GM21576 (cell line): ENCODE measurements around the gene RASGRP4.
"Not testable (repeated sequence)": the region's sequence is repeated elsewhere in the genome, so short reads cannot be mapped to it uniquely, and the experiment has no call there.

Experiments
- ATAC-seq: cut with Tn5 transposase; IDR thresholded peaks from one replicate; pipeline ENCODE4 v1.9.1; 2021; ENCODE audit warnings: mild to moderate bottlenecking, moderate library complexity; ENCODE audit not compliant: unreplicated experiment

The RASGRP4 gene

DNA sequence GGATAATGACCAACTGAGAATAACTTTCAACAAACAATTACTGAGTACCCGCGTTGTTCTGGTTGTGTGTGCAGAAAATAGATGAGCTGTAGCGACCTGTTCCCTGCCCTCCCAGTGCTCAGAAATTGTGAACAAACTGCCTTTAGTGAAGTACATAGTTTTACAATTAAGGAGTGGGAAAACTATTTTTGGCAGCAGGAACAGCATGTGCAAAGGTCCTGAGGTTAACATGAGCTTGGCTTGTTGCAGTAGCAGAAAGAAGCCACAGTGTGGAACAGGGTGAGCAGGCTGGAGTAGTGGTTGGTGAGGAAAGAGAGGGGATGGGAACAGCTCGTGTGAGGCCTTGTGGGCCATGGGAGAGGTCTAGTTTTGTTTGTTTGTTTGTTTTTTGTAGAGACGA is 23.5 kb upstream of the RASGRP4 start:
- no peak for ATAC-seq

DNA sequence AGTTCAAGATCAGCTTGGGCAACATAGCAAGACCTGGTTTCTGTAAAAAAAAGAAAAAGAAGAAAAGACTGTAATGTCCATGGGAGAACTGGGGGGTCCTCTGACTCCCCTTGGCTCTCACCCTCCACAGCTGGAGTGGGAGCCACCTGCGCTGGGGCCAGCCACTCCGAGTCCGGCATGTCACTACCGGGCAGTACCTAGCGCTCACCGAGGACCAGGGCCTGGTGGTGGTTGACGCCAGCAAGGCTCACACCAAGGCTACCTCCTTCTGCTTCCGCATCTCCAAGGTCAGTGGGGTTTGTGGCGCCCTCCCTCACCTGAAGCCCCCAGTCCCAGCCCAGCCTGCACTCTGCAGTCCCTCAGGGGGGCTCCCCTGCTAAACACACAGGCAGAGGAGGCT is 22.2 kb upstream of the RASGRP4 start:
- ATAC-seq = no peak

DNA sequence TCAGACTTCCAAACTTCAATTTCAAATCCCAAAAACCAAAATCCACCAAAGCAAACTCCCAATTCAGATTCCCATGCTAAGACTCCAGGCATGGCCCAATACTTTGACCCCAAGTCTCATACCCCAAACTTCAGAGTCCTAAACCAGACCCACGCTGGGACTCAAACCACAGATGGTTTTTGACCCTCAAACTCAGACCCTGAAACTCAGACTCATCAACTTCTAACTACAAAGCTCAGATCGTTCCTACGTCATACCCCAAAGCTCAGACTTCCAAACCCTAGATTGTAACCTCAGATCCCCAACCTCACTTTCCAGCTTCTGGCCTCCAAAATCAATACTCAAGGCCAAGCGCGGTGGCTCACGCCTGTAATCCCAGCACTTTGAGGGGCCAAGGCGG is 19.3 kb upstream of the RASGRP4 start:
- no peak for ATAC-seq

DNA sequence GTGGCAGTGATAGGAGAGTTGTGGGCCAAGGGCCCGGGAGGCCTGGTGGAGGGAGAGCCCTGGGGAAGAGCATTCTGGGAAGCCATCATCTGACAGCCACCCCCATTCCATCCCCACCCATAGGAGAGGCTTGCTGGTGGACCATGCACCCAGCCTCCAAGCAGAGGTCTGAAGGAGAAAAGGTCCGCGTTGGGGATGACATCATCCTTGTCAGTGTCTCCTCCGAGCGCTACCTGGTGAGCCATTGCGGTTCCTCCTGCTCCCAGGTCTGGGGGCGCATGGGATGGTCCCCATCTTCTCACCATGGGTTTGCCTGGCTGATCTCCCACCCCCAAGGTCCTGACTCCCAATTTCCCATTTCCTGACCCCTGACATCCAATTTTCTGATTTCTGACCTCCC is 18.0 kb upstream of the RASGRP4 start:
- ATAC-seq = no peak

DNA sequence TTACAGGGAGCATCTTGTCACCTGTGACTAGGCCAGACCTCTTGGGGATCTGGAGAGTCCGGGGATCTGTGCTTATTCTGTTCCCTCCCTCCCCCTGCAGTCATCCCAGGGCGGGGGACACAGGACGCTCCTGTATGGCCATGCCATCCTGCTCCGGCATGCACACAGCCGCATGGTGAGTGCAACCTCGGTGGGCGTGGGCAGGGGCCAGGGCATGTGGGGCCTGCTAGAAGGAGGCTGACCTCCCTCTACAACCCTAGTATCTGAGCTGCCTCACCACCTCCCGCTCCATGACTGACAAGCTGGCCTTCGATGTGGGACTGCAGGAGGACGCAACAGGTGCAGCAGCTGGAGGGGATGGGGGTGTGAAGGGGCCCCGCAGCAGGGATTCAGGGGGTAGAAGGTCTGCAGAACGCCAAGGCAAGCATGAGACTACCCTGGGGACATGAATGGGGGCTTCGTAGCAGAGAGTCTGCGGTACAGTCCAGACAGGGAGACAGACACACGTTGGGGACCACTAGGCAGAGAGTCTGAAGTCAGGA is 17.5 kb upstream of the RASGRP4 start:
- ATAC-seq = no peak

DNA sequence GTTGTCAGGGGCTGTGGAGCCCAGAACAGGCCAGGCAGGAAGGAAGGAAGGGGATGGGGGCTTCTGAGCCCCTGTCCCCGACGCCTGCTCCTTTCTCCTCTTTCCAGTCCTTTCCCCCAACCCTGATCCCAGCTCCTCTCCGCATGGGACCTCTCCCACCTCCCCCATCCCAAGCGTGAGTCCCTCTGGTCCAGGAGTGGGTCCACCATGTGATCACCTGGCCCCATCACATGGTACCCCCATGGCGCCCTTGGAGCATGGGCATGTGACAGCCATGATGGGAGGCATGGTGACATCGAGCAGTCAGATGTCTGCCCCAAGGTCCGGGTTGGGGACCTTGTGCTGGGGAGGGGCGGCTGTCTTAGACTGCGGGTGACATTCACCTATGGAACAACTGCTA is 16.7 kb upstream of the RASGRP4 start:
- no peak for ATAC-seq

DNA sequence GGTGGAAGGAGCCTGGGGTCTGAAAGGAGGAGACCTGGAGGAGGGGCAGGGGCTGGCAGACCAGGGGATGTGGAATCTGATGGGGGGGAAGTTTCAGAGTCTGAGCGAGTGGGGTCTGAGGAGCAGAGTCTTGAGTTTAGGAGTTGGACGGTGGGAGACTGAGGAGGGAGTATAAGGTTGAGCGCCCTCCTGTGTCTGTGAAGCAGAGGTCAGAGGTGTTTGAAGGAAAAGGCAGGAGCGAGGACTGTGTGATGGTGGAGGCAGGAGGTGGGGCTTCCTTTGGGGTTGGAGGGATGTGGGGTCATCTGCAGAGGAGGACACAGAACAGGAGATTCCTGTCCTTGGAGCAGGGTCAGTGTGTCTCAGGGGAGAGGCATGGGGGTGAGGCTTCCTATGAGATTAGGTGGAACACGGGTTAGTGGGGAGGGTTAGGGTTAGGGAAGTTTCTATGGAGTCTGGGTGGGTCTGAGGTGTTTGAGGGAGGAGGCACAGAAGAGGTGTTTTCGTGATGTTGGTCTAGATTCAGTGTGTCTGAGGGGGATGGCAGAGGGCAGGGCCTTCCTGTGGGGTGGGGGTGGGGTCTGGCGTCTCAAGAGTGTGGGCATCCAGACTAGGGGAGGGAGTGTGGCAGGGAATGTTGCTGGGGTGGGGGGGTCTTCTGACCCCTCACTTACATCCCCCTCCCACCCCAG is 15.8 kb upstream of the RASGRP4 start:
- ATAC-seq = no peak

DNA sequence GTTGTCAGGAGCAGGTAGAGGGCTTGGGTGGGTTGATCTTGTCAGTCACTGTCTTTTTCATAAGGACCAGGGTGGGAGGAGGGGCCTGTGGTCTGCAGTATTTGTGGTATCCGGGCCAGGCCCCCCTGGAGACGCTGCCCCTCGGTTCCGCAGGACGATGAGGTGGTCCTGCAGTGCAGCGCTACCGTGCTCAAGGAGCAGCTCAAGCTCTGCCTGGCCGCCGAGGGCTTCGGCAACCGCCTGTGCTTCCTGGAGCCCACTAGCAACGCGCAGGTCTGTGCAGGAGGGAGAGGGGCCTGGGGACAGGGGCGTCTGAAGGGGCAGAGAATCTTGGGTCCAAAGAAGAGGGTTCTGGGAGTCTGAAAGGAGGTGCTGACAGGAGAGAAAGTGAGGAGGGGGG is 14.6 kb upstream of the RASGRP4 start:
- no peak for ATAC-seq

DNA sequence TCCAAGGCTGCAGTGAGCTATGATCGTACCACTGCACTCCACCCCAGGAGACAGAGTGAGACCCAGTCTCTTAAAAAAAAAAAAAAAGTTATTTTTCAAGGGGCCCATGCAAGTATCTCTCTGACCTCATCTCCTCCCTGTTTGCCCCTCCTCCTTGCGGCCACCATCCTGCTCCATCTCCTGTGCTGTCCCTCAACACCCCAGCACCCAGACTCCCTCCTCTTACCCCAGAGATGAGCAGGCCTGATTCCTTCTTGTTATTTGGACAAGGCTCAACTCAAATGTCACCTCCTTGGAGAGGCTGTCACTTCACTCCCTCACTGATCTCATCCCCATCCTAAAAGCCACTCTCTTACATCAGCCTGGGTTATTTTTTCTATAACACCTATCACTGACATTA is 11.9 kb upstream of the RASGRP4 start:
- no peak for ATAC-seq

DNA sequence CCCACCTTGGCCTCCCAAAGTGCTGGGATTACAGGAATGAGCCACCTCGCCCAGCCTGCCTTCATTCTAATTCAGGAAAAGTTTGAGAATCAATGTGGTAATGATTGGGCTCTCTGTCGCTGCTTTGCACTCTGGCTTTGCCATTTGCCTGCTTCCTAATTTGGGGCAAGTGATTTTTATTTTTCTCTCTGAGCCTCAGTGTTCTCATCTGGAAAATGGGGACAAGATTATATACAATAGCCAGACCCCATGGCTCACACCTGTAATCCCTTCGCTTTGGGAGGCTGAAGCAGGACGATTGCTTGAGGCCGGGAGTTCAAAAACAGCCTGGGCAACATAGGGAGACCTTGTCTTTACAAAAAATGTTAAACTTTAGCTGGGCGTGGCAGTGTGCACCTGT is 11.3 kb upstream of the RASGRP4 start:
- ATAC-seq = no peak

DNA sequence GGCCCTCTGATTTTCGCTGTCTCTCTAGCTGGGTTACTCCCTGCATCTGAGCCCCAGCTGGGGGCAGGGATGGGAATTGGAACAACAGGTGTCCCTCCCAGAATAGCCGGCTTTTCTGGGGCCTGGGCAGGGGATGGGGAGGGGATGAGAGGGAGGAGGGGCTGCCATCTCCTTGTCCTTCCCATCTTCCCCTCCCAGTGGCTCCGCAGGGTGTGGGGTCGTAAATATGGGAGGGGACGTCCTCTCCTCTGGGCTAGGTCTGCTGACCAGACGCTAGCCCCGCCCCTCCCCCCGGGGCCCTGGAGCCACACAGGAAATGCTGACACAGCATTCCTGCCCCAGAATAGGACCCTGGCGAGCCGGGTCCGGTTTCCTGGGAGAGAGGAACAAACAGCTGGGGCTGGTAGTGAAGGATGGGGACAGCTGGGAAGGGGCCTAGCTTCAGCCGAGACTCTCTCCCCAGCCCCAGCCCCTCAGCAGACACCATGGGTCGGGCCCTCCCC is 8.6 kb upstream of the RASGRP4 start:
- no peak for ATAC-seq

DNA sequence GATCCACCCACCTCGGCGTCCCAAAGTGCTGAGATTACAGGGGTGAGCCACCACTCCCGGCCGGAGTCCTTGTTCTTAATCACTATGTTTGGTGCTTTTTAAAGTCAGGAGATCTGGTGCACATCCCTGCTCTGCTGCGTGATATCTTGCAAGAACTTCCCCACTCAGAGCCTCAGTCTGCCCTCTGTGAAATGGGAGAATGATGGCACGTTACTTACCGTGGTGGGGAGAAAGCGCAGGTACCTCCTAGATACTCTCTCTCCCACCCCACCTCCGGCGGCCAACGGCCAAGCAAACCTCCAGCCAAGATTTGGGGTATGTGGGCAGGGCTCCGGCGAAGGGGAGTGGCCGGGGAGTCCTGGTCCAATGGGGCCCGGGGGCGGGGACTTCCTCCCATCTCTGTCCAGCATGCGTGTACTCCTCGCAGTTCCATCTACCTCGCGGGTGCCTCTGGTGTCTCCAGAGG is 7.3 kb upstream of the RASGRP4 start, which contains the start of gene RYR1:
TSS of gene RYR1 (plus strand) at position 424 of the 466 bp plus-strand sequence. CDS start 139 bp downstream, outside the sequence.
- ATAC-seq = no peak

DNA sequence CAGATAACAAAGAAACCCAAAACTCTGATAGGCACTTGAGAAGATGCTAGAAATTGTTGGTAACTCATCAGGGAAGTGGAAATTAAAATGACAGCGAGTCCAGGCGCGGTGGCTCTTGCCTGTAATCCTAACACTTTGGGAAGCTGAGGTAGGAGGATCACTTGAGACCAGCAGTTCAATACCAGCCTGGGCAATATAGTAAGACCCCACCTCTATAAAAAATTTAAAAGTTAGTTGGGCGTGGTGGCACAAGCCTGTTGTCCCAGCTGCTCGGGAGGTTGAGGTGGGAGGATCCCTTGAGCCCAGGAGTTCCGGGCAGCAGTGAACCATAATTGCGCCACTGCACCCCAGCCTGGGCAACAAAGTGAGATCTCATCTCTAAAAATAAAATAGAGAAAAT is 4.9 kb upstream of the RASGRP4 start:
- no peak for ATAC-seq

DNA sequence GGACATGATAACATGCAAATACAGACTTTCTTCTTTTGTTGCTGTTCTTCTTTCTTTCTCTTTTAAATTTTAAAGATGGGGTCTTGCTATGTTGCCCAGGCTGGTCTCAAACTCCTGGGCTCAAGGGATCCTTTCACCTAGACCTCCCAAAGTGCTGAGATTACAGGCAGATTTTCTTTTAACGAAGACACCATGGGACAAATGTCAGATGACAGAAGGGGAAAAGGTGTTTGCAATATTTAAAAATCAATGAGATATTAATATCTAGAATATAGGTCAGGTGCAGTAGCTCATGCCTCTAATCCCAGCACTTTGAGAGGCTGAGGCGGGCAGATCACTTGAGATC is 3.8 kb upstream of the RASGRP4 start:
- ATAC-seq = no peak

DNA sequence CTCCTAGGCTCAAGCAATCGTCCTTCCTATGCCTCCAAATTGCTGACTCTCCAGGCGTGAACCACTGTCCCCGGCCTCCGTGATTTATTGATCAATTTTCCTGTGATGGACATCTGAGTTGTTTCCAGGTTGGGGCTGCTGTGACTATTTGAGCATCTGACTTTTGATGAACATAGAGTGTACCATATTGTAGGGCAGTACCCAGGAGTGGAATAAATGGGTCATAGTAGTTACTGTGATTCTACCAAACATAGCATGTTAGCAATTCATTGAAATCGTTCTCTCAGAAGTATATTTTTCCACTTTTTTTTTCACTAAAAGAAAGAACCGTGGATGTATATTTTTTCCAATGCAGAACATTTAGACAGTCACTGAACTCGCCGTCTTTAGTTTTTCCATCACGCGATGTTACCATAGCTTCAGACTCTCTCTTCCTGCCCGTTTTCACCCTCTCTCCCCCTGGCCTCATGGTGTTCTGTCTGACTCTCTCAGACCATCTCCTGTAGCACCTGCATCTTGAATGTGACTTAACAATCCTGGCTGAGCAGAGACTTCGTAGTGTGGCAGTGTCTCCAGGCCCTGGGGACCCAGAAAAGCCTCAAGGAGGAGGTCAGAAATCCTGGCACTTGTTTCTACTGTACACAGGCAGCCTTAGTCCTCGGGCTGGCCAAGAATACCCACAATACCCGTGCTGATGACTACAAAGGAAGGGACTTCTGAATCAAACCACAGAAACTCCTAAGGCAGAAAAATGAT is 3.2 kb upstream of the RASGRP4 start:
- ATAC-seq = no peak

DNA sequence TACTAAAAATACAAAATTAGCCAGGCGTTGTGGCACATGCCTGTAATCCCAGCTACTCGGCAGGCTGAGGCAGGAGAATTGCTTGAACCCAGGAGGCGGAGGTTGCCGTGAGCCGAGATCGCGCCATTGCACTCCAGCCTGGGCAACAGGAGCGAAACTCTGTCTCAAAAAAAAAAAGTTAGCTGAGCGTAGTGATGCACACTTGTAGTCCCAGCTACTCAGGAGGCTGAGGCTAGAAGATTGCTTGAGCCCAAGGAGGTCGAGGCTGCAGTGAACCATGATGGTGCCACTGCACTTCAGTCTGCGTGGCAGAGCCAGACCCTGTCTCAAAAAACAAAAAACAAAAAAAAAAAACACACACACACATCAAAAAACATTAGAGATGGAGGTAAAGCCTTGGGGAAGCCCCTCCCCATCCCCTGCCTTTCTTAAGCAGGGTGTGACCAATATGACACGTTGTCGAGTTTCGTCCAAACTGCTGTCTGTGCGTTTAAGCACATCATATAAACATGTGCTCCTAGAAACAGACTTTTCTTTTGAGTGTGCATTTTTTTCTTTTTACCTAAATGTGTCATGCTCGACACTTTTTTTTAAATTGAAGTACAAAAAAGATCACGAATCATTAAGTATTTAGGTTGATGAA is 1.1 kb upstream of the RASGRP4 start:
- not testable (repeated sequence) for ATAC-seq

DNA sequence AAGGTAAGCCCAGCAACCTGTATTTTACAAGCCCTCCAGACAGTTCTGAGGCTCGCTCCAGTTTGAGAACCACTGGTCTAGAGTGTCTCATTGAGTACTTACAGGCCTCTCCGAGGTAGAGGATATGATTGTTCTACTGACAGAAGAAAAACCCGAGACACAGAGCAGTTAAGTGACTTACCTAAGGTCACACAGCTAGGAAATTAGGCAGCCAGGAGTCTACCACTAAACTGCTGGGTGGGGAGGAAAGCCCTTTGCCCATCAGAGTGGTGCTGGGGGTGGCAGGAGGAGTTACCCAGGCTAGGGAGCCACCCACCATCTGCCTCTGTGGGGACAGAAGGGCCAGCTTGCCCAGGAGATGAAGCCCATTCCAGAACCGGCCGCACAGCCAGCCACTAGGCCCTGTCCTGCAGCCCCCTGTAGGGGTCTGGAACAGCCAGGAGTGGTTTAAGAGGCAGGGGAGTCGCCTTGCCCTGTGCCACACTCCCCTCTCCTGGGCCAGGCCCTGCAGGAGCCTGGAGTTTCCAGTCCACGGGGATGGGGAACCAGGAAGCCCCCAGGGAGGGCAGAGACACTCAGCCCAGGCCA is 703 bp downstream of the RASGRP4 start:
- no peak for ATAC-seq

DNA sequence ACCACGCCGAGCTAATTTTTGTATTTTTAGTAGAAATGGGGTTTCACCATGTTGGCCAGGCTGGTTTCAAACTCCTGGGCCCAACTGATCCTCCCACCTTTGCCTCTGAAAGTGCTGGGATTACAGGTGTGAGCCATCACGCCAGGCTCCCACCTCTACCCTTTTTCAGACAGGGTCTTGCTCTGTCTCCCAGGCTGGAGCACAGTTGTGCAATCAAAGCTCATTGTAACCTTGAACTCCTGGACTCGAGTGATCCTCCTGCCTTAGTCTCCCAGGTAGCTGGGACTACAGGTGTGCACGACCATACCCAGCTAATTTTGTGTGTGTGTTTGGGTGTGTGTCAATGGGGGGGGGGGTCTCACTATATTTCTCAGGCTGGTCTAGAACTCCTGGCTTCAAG is 1.7 kb downstream of the RASGRP4 start:
- no peak for ATAC-seq

DNA sequence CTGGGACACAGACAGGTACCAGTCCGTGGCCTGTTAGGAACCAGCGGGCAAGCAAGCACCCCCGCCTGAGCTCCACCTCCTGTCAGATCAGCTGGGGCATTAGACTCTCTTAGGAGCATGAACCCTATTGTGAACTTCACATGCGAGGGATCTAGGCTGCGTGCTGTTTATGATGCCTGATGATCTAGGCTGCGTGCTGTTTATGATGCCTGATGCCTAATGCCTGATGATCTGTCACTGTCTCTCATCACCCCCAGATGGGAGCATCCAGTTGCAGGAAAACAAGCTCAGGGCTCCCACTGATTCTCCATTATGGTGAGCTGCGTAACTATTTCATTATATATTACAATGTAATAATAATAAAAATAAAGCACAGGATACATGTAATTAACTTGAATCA is 3.6 kb downstream of the RASGRP4 start:
- ATAC-seq = no peak

DNA sequence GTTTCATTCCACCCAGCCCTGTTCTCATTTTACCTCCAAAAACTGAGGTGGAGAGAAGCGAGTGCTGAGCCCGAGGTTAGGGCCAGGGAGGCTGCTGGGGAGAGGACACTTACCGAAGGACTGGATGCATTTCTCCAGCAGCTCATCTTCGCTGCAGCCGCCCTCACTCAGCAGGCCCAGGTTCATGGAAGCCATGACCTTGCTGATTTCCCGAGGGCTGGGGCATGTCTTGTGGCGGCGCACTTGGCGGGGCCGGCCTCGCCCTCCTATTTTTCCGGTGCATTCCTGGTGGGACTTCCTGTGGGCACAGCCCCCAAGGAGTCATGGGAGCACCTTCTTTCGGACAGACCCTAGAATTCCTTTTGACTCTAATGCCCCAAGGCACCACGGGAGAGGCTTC is 4.2 kb downstream of the RASGRP4 start:
- no peak for ATAC-seq

DNA sequence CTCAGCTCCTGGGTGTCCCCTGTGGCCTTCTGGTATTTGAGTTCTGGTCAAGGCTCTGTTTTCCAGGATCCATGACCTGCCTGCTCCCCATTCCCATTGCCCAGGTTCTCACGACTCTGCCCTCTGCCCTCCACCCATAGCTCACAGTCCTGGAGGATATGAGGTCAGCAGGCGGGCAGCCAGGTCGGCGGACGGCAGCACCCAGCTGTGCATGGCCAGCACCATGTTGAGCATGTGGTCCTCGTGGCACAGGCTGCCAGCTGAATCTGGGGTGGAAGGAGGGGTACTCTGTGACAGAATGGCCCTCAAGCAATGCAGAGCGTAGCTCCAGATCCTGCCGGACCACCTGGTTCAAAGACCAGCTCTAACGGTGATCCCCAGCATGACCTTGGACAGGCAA is 5.1 kb downstream of the RASGRP4 start:
- no peak for ATAC-seq
